ENCODE results near the gene PEAR1.

GRCh38 chr1:156874572-156875340, 18.8 kb upstream of the PEAR1 start:
- TF ChIP-seq CTCF (IDR thresholded peaks at IDR 0.05) (no peak), EP300 (IDR thresholded peaks at IDR 0.05) (no peak), POLR2A (IDR thresholded peaks at IDR 0.05) (no peak)
